Heart right ventricle (tissue), 16 donors: Measurements from ENCODE around the gene ATG4C. TPM values are rescaled to one million over a fixed set of nuclear protein-coding genes. Genes with fewer than 3 reads are reported as not detected.

Experiments
- ATAC-seq, 8 donors: fragments of 200-7000 bp; cut with Tn5 transposase; one replicate each; pipeline ENCODE4 v1.9.1; 2020; ENCODE audit warnings: mild to moderate bottlenecking in 8 of 8, moderate library complexity in 8 of 8, moderate number of reproducible peaks in 1 of 8
- DNase-seq, 2 donors: peaks; one replicate each; pipeline ENCODE4 v3.0.0-alpha.2; 2020
- H3K27ac ChIP-seq, 10 donors: fragments of 200-600 bp; sonication (generic) in 2 of 10; one replicate each; pipeline versions ENCODE4 v1.5.0 to v1.8.0; 2020 to 2022; ENCODE audit warnings: mild to moderate bottlenecking in 3 of 10
- H3K27me3 ChIP-seq, 7 donors: fragments of 200-600 bp; one replicate each; pipeline ENCODE4 v1.8.0; 2021 to 2022; ENCODE audit warnings: mild to moderate bottlenecking in 2 of 7
- H3K36me3 ChIP-seq, 9 donors: fragments of 200-600 bp; sonication (generic) in 1 of 9; one replicate each; pipeline versions ENCODE4 v1.5.0 to v1.8.0; 2020 to 2022; ENCODE audit warnings: mild to moderate bottlenecking in 2 of 9
- H3K4me1 ChIP-seq, 9 donors: fragments of 200-600 bp; sonication (generic) in 1 of 9; one replicate each; pipeline versions ENCODE4 v1.5.0 to v1.8.0; 2020 to 2022; ENCODE audit warnings: mild to moderate bottlenecking in 4 of 9
- H3K4me3 ChIP-seq, 10 donors: fragments of 200-600 bp; sonication (generic) in 2 of 10; one replicate each; pipeline versions ENCODE4 v1.5.0 to v1.8.0; 2020 to 2022; ENCODE audit warnings: mild to moderate bottlenecking in 7 of 10, moderate library complexity in 2 of 10
- H3K9me3 ChIP-seq, 11 donors: fragments of 200-600 bp in 10 of 11; sonication (generic) in 2 of 11; one replicate each; pipeline versions ENCODE4 v1.5.0 to v1.8.0; 2013 to 2022; ENCODE audit warnings: mild to moderate bottlenecking in 2 of 11, control low read depth in 1 of 11, moderate library complexity in 1 of 11
- WGBS, 2 donors: extraction: QIAGEN DNeasy Blood & Tissue Kit; methylation state at CpG; one replicate each; pipeline ENCODE4 v1.1.7; 2013; ENCODE audit warnings: inconsistent platforms in 1 of 2; 5-methylcytosine and 5-hydroxymethylcytosine counted together
- intact Hi-C, 10 donors: fragments of 100-400 bp; cut with DNase I; formaldehyde crosslinking; loops; one replicate each; pipeline versions ENCODE4 v1.11.1 to v1.14.2; 2022
- polyA plus RNA-seq, 2 donors: library from polyadenylated mRNA; stranded (reverse); fragments of 200-250 nt; gene quantifications; one replicate each; pipeline ENCODE4 v1.2.3, GENCODE V29; 2013
- total RNA-seq, 10 donors: library from RNA; stranded (reverse); fragmentation: NEBNext Ultra II Directional in 3 of 10; extraction: Animal tissue kit (Norgen Biotek cat#: 25700) in 3 of 10; gene quantifications; one replicate each; pipeline versions ENCODE4 v1.2.1 to v1.2.4, GENCODE V29; 2021 to 2023
- TF ChIP-seq, protein P1 (sequence below), 9 donors: fragments of 200-600 bp; sonication (generic) in 2 of 9; IDR thresholded peaks; one replicate each; pipeline versions ENCODE4 v1.5.0 to v1.8.0; 2021 to 2022; ENCODE audit warnings: antibody characterized with exemption in 9 of 9, mild to moderate bottlenecking in 5 of 9, moderate library complexity in 1 of 9
- donor health status: Arrhythmogenic right ventricular cardiomyopathy.
- donor health status: ischemic (EF 13 %, LVEDD 7.1; RV severe dilation, severe dysfunction).
- donor health status: healthy with polysubstance abuse.
- donor health status: DM: no; HTN: yes; CAD: no.
- donor health status: DM: no; HTN: no; CAD: no.
- donor health status: ischemic (EF 25% LVEDD 6.9; RV normal size, moderate dysfunction).
- donor health status: ischemic (EF 25% LVEDD 5.7; RV mildly dilated, moderate dysfunction).
- donor health status: healthy.
- donor health status: DM: yes; HTN: yes; CAD: no.
- donor health status: Ischemic cardiomyopathy.
- donor health status: ischemic (EF 35%, LVEDD 5.7; RV mildly dilated, moderate dysfunction).
- donor health status: nonischemic (EF 11% LVEDD 7.7; RV severe dilation, severe dysfunction).
- donor health status: DM: yes; HTN: yes; CAD: no.
- donor health status: PGD.
- donor health status: ischemic (EF 29% LVEDD 5.4; RV normal size, mild dysfunction).
- donor health status: nonischemic (EF 23%, LVEDD 6.1; RV moderate dilation, normal function).

The ATG4C gene
- total and polyA plus RNA-seq, 12 donors, result 4.2 to 17.9 (median 8.7) TPM

DNA sequence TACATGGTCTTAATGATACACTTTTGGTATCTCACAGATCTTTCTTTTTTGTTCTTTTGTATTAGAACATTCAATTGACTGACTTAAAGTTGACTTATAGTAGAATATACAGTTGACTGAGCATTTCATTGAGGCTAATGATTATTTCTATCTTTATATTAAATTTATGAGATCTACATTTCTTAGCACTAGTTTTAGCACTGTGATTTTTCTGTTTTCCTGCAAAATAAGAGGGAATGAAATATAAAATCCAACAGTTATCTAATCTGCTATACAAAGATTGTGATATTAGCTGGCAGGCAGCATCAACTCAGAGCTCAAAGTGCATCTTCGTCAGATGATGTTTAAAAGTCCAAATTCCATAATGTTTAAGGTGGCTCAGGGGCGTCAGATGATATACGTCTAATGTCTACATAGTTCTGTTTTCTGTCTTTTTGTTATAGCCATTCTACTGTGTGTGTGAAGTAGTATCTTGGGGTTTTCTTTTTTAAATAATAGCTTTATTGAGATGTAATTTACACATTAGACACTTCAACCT is 85.4 kb downstream of the ATG4C start:
- intact Hi-C loops, result no loop called here
- ATAC-seq (no peak), DNase-seq (no peak)
- H3K27ac ChIP-seq, result no peak overlapping the region
- TF ChIP-seq, protein P1, sequence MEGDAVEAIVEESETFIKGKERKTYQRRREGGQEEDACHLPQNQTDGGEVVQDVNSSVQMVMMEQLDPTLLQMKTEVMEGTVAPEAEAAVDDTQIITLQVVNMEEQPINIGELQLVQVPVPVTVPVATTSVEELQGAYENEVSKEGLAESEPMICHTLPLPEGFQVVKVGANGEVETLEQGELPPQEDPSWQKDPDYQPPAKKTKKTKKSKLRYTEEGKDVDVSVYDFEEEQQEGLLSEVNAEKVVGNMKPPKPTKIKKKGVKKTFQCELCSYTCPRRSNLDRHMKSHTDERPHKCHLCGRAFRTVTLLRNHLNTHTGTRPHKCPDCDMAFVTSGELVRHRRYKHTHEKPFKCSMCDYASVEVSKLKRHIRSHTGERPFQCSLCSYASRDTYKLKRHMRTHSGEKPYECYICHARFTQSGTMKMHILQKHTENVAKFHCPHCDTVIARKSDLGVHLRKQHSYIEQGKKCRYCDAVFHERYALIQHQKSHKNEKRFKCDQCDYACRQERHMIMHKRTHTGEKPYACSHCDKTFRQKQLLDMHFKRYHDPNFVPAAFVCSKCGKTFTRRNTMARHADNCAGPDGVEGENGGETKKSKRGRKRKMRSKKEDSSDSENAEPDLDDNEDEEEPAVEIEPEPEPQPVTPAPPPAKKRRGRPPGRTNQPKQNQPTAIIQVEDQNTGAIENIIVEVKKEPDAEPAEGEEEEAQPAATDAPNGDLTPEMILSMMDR (IDR thresholded peaks at IDR 0.05), result no peak
- peaks cover 0 to 12% (median 0%) of the 10 kb centered on the region in 7 donors for H3K27me3 ChIP-seq
- 90% methylated on average over 3 of the region's 3 CpGs for WGBS, 2 donors
- no peaks in the 10 kb centered on the region for H3K4me1 ChIP-seq
- no peak overlapping the region for H3K4me3 ChIP-seq
- no peaks in the 10 kb centered on the region for H3K9me3 ChIP-seq
- peaks cover 0 to 7% (median 0%) of the 10 kb centered on the region in 9 donors for H3K36me3 ChIP-seq

DNA sequence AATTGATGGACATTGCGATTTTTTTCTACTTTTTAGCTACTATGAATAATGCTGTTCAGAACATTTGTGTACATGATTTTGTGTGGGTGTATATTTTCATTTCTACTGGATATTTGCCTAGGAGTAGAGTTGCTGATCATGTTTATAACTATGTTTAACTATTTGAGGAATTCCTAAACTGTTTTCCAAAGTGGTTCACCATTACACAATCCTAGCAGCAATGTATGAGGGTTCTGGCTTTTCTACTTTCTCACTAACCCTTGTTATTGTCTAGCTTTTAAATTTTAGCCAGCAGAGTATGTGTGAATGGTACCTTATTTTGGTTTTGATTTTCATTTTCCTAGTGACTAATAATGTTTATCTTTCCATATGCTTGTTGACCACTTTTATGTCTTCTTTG is 86.2 kb downstream of the ATG4C start:
- H3K27ac ChIP-seq, result no peak overlapping the region
- H3K9me3 ChIP-seq, result no peaks in the 10 kb centered on the region
- H3K4me3 ChIP-seq, result no peak overlapping the region
- intact Hi-C loops, result no loop called here
- DNase-seq, result no peak
- WGBS, 2 donors, result 98 to 99% methylated on average over 1 of the region's 1 CpG
- no peaks in the 10 kb centered on the region for H3K4me1 ChIP-seq
- H3K27me3 ChIP-seq, result peaks cover 0 to 14% (median 0%) of the 10 kb centered on the region in 7 donors
- no peaks in the 10 kb centered on the region for H3K36me3 ChIP-seq
- TF ChIP-seq, protein P1 (IDR thresholded peaks at IDR 0.05), result no peak
- ATAC-seq, result no peak

DNA sequence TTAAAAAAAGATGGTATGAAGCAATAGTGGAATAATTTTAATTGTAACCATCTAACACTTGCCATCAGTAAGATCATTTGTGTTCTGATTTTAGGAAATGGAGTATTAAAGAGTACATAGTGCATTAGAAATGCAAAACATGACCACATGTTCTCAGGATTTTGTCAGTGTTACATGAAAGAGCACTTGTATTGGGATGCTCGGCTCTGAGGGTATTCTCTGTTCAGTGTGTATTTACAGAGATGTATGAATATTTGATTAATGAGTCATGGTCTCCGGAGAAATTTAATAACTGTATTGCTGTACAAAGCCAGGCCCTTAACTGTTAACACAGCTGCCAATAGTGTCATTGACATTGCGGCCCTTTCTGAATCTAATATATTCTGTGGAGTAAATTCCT is 91.7 kb downstream of the ATG4C start:
- Histone ChIP-seq H3K27me3 (peaks cover 0 to 42% (median 0%) of the 10 kb centered on the region in 7 donors), H3K27ac (no peak overlapping the region), H3K9me3 (peaks cover 0 to 9% (median 0%) of the 10 kb centered on the region in 11 donors), H3K4me3 (no peak overlapping the region), H3K36me3 (no peaks in the 10 kb centered on the region), H3K4me1 (no peaks in the 10 kb centered on the region)
- TF ChIP-seq, protein P1 (IDR thresholded peaks at IDR 0.05), result no peak
- ATAC-seq (peak in 1 of 8 donors; percentile 11), DNase-seq (no peak)
- 65 to 71% methylated on average over 3 of the region's 3 CpGs for WGBS, 2 donors
- intact Hi-C loops, result no loop called here

DNA sequence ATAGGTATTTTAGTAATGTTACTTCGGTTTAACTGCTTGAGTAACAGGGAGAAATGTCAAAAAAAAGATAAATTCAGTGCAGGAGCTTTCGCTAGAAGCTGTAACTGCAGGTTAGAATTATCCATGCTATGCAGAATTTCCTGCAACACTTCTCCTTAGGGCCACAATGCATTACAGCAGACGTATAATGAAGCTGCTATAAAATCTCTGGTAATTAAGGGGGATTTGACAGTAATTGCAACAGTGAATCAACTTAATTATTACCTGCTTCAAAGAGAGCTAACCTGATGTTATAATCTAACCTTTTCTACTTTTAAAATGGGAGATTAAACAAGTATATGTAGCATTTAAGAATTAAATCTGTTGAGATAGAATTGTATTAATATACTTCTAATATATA is 92.6 kb downstream of the ATG4C start:
- H3K27ac ChIP-seq, result no peak overlapping the region
- peaks cover 0 to 11% (median 0%) of the 10 kb centered on the region in 11 donors for H3K9me3 ChIP-seq
- ATAC-seq (no peak), DNase-seq (no peak)
- H3K36me3 ChIP-seq, result no peaks in the 10 kb centered on the region
- peaks cover 0 to 42% (median 0%) of the 10 kb centered on the region in 7 donors for H3K27me3 ChIP-seq
- no peak overlapping the region for H3K4me3 ChIP-seq
- H3K4me1 ChIP-seq, result no peaks in the 10 kb centered on the region
- 89 to 91% methylated on average over 3 of the region's 3 CpGs for WGBS, 2 donors
- TF ChIP-seq, protein P1 (IDR thresholded peaks at IDR 0.05), result no peak
- intact Hi-C loops, result no loop called here
